Neutrophil (primary cell): ENCODE measurements around the gene SLC45A1.

Experiments used
- H3K27ac ChIP-seq: fragments of 200-600 bp; sonication (generic); 2 replicates; pipeline ENCODE4 v1.5.1; 2016; ENCODE audit warnings: mild to moderate bottlenecking, moderate library complexity
- H3K27me3 ChIP-seq: fragments of 200-600 bp; sonication (generic); 2 replicates; pipeline ENCODE4 v1.6.0; 2016; ENCODE audit warnings: mild to moderate bottlenecking
- H3K36me3 ChIP-seq: fragments of 200-600 bp; sonication (generic); 2 replicates; pipeline ENCODE4 v1.5.1; 2017
- H3K4me1 ChIP-seq, 2 experiments: fragments of 200-600 bp in 1 of 2; sonication (generic) in 1 of 2; 1 replicate in 1 of 2; 2 replicates in 1 of 2; pipeline versions ENCODE4 v1.5.1 to v1.6.1; 2013 to 2016; ENCODE audit warnings: low read depth in 1 of 2, low read length in 1 of 2, mild to moderate bottlenecking in 1 of 2, moderate library complexity in 1 of 2; ENCODE audit not compliant: control insufficient read depth in 1 of 2, insufficient read depth in 1 of 2
- H3K4me3 ChIP-seq, 2 experiments: fragments of 200-600 bp in 1 of 2; sonication (generic) in 1 of 2; 1 replicate in 1 of 2; 2 replicates in 1 of 2; pipeline ENCODE4 v1.5.1; 2013 to 2016; ENCODE audit warnings: low read depth in 1 of 2, low read length in 1 of 2, mild to moderate bottlenecking in 1 of 2, moderate library complexity in 1 of 2
- H3K9me3 ChIP-seq: fragments of 200-600 bp; sonication (generic); 2 replicates; pipeline ENCODE4 v1.5.1; 2016
- TF ChIP-seq, protein P1 (sequence below): fragments of 200-600 bp; sonication (generic); IDR thresholded peaks from 2 replicates; pipeline ENCODE4 v1.5.1; 2016; ENCODE audit warnings: antibody characterized with exemption

Gene SLC45A1

DNA sequence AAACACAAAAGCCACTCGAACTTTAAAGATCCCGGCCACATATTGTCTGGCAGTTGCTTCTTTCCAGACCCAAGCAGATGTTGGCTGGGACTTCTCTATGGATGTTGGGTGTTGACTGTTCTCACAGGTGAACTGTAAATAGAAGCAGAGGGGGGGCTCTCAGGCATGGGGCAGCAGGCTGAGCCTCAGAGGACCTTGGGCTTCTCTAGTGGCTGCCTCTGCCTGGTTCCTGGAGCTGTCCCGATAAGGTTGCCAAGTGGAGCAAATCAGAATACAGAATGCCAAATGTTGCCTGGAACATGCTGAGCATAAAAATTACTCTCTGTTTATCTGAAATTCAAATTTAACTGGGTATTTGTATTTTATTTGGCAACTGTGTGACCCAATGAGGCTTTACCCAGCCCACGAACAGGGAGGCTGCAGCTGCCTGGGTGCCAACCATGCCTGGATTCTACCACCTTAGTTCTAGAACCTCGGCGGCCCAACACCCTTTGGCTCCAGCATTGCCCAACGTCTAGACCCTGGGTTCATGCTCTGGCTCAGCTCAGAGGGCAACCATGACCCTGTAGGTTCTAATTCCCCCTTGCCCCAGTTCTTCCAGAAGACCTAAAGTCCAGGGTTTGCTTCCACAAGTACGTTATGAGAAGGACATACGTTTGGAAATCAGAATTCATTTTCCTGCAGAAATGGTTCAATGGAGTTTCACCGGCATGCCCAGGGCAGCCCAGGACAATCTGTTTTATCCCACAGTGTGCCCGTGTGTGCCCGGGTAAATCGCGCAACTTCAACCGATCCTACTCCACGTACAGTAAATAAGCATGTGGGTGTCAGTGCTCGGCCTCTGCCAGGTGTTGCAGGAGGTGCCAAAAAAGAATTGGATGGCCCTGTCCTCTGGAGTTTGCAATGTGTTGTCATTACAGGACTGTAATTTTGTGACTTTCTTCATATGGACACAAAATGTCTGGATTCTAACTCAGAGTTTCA, 5.4 kb upstream of the SLC45A1 start:
- no peaks in the 10 kb centered on the region for H3K36me3 ChIP-seq
- H3K27me3 ChIP-seq: peaks cover 55% of the 10 kb centered on the region
- no peak overlapping the region for H3K27ac ChIP-seq
- TF ChIP-seq, protein P1, sequence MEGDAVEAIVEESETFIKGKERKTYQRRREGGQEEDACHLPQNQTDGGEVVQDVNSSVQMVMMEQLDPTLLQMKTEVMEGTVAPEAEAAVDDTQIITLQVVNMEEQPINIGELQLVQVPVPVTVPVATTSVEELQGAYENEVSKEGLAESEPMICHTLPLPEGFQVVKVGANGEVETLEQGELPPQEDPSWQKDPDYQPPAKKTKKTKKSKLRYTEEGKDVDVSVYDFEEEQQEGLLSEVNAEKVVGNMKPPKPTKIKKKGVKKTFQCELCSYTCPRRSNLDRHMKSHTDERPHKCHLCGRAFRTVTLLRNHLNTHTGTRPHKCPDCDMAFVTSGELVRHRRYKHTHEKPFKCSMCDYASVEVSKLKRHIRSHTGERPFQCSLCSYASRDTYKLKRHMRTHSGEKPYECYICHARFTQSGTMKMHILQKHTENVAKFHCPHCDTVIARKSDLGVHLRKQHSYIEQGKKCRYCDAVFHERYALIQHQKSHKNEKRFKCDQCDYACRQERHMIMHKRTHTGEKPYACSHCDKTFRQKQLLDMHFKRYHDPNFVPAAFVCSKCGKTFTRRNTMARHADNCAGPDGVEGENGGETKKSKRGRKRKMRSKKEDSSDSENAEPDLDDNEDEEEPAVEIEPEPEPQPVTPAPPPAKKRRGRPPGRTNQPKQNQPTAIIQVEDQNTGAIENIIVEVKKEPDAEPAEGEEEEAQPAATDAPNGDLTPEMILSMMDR: no peak
- no peak overlapping the region for H3K4me3 ChIP-seq
- H3K9me3 ChIP-seq: no peaks in the 10 kb centered on the region
- H3K4me1 ChIP-seq: peaks cover 6 to 7% of the 10 kb centered on the region in 2 experiments

DNA sequence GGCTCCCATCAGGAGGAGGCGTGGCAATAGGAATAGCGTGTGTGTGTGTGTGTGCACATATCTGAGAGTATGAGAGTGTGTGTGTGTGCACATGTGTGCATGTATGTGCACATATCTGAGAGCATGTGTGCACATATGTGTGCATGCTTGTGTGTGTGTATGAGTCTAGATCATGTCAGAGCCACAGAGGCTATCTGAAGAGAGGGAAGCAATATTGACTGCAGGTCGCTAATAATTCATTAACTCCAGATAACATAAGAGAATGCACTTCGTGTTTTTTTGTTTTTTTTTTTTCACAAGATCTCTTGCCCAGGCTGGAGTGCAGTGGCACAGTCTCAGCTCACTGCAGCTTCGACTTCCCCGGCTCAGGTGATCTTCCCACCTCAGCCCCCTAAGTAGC, 4.7 kb upstream of the SLC45A1 start:
- TF ChIP-seq, protein P1: no peak
- Histone ChIP-seq H3K27ac (no peak overlapping the region), H3K9me3 (no peaks in the 10 kb centered on the region), H3K4me1 (peaks cover 12 to 14% of the 10 kb centered on the region in 2 experiments), H3K4me3 (no peak overlapping the region), H3K27me3 (peaks cover 61% of the 10 kb centered on the region), H3K36me3 (no peaks in the 10 kb centered on the region)

DNA sequence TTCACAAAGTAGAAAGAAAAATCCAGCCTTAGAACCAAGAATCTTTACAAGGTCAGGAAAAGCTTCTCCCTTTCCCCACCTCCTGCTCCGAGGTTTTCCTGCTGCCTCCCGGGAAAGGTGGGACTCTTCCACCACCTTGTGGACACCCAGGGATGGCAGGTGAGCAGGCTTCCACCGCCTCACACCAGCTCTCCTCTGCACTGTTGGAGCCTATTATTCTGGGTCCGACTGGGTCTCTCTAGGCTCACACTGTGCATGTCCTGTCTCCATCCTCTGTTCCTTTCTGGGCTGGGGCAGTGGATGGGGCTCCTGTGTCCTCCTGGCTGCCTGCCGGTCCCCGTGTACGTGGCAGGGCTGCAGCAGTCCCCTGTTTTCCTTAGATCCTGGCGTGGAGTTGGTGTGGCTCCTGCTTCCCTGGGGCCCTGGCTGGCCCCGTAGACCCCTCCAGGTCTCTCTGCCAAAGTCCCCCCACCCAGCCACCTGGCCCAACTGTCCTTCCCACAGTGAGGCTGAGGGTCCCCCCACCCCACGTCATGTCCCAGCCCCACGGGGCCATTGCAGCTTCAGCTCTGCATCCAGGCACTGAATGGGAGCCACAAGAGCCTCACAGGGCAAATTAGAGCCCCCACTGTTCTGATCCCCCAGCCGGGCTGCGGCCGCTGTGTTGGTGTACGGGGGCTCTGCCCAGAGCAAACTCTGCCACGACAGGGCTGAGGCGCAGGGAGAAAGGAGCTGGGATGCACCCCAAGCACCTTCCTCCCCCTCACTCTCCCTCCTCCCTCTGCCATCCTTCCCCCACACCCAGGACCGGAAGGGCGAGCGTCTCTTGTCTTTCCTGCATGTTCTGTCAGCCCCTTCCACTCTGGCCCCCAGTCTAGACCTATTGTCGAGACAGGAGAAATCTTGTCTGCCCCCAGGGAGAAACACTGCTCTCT, 3.3 kb upstream of the SLC45A1 start:
- peaks cover 72% of the 10 kb centered on the region for H3K27me3 ChIP-seq
- H3K4me3 ChIP-seq: no peak overlapping the region

DNA sequence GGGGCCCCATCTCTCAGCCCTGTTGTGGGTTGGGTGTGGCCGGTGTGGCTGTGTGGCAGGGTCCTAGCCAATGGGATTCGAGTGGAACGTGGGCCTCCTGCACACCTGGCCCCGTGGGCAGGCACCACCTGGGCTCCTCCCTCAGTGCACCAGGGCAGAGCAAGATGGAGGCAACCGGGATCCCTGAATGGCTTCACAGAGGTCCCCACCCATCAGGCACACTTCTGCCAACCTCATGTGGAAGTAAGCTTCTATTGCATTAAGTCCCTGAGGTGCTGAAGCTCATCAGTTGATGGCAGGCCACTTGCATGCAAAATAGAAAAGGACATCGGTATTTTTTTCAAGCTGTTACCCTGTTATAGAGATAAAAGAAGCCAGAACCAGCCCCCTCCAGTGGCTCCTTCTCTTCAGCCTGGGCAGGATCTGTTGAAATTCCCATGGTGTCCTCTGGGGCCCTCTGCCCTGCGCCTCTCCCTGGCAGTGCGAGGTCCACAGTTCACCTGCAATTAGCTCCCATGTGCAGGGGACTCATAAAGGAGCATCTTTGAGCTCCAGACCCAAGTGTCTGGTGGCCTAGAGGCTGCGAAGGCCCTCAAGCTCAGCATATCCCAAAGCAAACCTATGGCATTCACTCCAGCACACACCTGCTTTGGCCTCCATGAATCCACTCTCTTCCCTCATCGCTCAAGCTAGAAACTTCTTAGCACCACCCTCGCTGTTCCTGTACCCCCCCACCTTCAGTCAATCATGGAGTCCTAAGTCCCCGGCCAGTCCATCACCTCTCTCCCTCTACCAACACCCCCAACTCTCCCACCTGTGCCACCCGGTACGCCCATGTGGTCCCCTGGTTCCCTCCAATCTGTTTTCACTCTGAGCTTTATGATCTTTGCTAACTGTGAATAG, 2.1 kb upstream of the SLC45A1 start:
- no peaks in the 10 kb centered on the region for H3K9me3 ChIP-seq
- H3K27ac ChIP-seq: no peak overlapping the region
- peaks cover 15 to 17% of the 10 kb centered on the region in 2 experiments for H3K4me1 ChIP-seq
- no peaks in the 10 kb centered on the region for H3K36me3 ChIP-seq
- TF ChIP-seq, protein P1: no peak
- H3K4me3 ChIP-seq: no peak overlapping the region
- peaks cover 84% of the 10 kb centered on the region for H3K27me3 ChIP-seq

More for the DNA sequence above, 3.3 kb upstream of the SLC45A1 start:
- Histone ChIP-seq H3K36me3 (no peaks in the 10 kb centered on the region), H3K9me3 (no peaks in the 10 kb centered on the region), H3K4me1 (peaks cover 15 to 17% of the 10 kb centered on the region in 2 experiments), H3K27ac (no peak overlapping the region)
- TF ChIP-seq, protein P1: no peak
